ENCODE data around the gene HMCN2. TPM values are rescaled to one million over a fixed set of nuclear protein-coding genes. Genes with fewer than 3 reads are reported as not detected.

HMCN2 gene
- total and polyA plus RNA-seq, 8 donors = 0.31 to 3.9 (median 0.68) TPM

- no peak for ATAC-seq
- Histone ChIP-seq H3K4me1 (no peaks in the 10 kb centered on the region), H3K27ac (no peak overlapping the region), H3K4me3 (no peak overlapping the region), H3K36me3 (no peaks in the 10 kb centered on the region), H3K27me3 (peaks cover 0 to 5% of the 10 kb centered on the region in 2 donors), H3K9me3 (no peaks in the 10 kb centered on the region)
- no peak for TF ChIP-seq CTCF (IDR thresholded peaks at IDR 0.05)
- DNase-seq = no peak
- intact Hi-C loops (cut with DNase I) = no loop called here
These were observed 129.4 kb downstream of the HMCN2 start for GRCh38 chr9:130394814-130395470.

GRCh38 chr9:130395810-130396435 is 130.4 kb downstream of the HMCN2 start:
- no peak for TF ChIP-seq CTCF (IDR thresholded peaks at IDR 0.05)

GRCh38 chr9:130396581-130396980 is 131.0 kb downstream of the HMCN2 start:
- ATAC-seq (no peak), DNase-seq (no peak)
- Histone ChIP-seq H3K36me3 (no peaks in the 10 kb centered on the region), H3K4me3 (no peak overlapping the region), H3K4me1 (no peaks in the 10 kb centered on the region), H3K27me3 (peaks cover 0 to 5% of the 10 kb centered on the region in 2 donors), H3K27ac (no peak overlapping the region), H3K9me3 (no peaks in the 10 kb centered on the region)
- intact Hi-C loops (cut with DNase I) = no loop called here
- TF ChIP-seq CTCF (IDR thresholded peaks at IDR 0.05) = no peak

More at GRCh38 chr9:130395810-130396435, 130.4 kb downstream of the HMCN2 start:
- Histone ChIP-seq H3K36me3 (no peaks in the 10 kb centered on the region), H3K27ac (no peak overlapping the region), H3K9me3 (no peaks in the 10 kb centered on the region), H3K4me3 (no peak overlapping the region), H3K27me3 (peaks cover 0 to 5% of the 10 kb centered on the region in 2 donors), H3K4me1 (no peaks in the 10 kb centered on the region)
- intact Hi-C loops (cut with DNase I) = no loop called here
- no peak for ATAC-seq
- DNase-seq = no peak

GRCh38 chr9:130398487-130399240 is 133.1 kb downstream of the HMCN2 start:
- H3K9me3 ChIP-seq = no peaks in the 10 kb centered on the region
- no peak for DNase-seq

More at GRCh38 chr9:130398487-130399240, 133.1 kb downstream of the HMCN2 start:
- Histone ChIP-seq H3K4me3 (no peak overlapping the region), H3K27me3 (no peaks in the 10 kb centered on the region), H3K27ac (no peak overlapping the region), H3K36me3 (no peaks in the 10 kb centered on the region), H3K4me1 (no peaks in the 10 kb centered on the region)
- TF ChIP-seq CTCF (IDR thresholded peaks at IDR 0.05) = no peak
- ATAC-seq = no peak
- intact Hi-C loops (cut with DNase I) = no loop called here

Data from left lung (tissue), 10 donors.